HEK293 (cell line): ENCODE results near the gene DMKN.
A peak's percentile ranks its signal among the peaks of the same experiment; 100 is the strongest.

ENCODE experiments used
- CTCF ChIA-PET: fragments of 350-600 bp; formaldehyde crosslinking; extraction: SDS; loops from one replicate; lab custom pipeline; 2021; ENCODE audit warnings: antibody characterized with exemption; lab: Yijun Ruan, JAX
- POLR2A ChIA-PET: fragments of 300-600 bp; formaldehyde crosslinking; extraction: SDS; loops from one replicate; lab custom pipeline; 2020; ENCODE audit warnings: antibody characterized with exemption, inconsistent platforms; lab: Yijun Ruan, JAX
- H3K27ac ChIP-seq: fragments of 200-500 bp; sonication (Bioruptor generic); 2 replicates; pipeline ENCODE4 v1.5.1; 2014; ENCODE audit warnings: low read depth, low read length, control low read depth, inconsistent platforms; ENCODE audit errors: extremely low read depth
- H3K36me3 ChIP-seq, 2 experiments: fragments of 200-500 bp in 1 of 2; sonication (Bioruptor generic) in 1 of 2; 1 replicate in 1 of 2; 2 replicates in 1 of 2; pipeline ENCODE4 v1.5.1; 2014 to 2017; ENCODE audit warnings: inconsistent platforms in 2 of 2, low read length in 2 of 2; ENCODE audit not compliant: control insufficient read depth in 2 of 2, insufficient read depth in 1 of 2
- H3K4me1 ChIP-seq: fragments of 200-500 bp; sonication (Bioruptor generic); 2 replicates; pipeline ENCODE4 v1.5.1; 2014; ENCODE audit warnings: mild to moderate bottlenecking, low read length, inconsistent platforms; ENCODE audit not compliant: control insufficient read depth, insufficient read depth
- H3K4me3 ChIP-seq: 2 replicates; pipeline ENCODE4 v1.5.1; 2011; ENCODE audit warnings: low read depth, mild to moderate bottlenecking, control low read depth, low read length, moderate library complexity
- H3K9me3 ChIP-seq: fragments of 200-500 bp; sonication (Bioruptor generic); 2 replicates; pipeline ENCODE4 v1.5.1; 2014; ENCODE audit warnings: low read depth, low read length, inconsistent platforms; ENCODE audit not compliant: control insufficient read depth, insufficient read depth
- BCL11A ChIP-seq: fragments of 450-650 bp; formaldehyde crosslinking; IDR thresholded peaks from 2 replicates; pipeline ENCODE4 v1.5.1; 2016; ENCODE audit warnings: low read depth, missing biosample characterization, missing genetic modification characterization
- BCL11B ChIP-seq: fragments of 450-650 bp; formaldehyde crosslinking; IDR thresholded peaks from 2 replicates; pipeline ENCODE4 v1.5.1; 2016; ENCODE audit warnings: low read depth, missing biosample characterization, missing genetic modification characterization
- KLF16 ChIP-seq: fragments of 450-650 bp; formaldehyde crosslinking; IDR thresholded peaks from 2 replicates; pipeline ENCODE4 v1.5.1; 2017; ENCODE audit warnings: missing biosample characterization, missing genetic modification characterization
- MYNN ChIP-seq: fragments of 450-650 bp; formaldehyde crosslinking; IDR thresholded peaks from 2 replicates; pipeline ENCODE4 v1.5.1; 2016; ENCODE audit warnings: missing biosample characterization, missing genetic modification characterization, borderline replicate concordance
- SP3 ChIP-seq: fragments of 450-650 bp; formaldehyde crosslinking; IDR thresholded peaks from 2 replicates; pipeline ENCODE4 v1.5.1; 2016; ENCODE audit warnings: missing biosample characterization, missing genetic modification characterization
- YY2 ChIP-seq: fragments of 450-650 bp; formaldehyde crosslinking; IDR thresholded peaks from 2 replicates; pipeline ENCODE4 v1.5.1; 2016; ENCODE audit warnings: missing biosample characterization, missing genetic modification characterization
- ZBTB1 ChIP-seq: fragments of 450-650 bp; formaldehyde crosslinking; IDR thresholded peaks from 2 replicates; pipeline ENCODE4 v1.5.1; 2016; ENCODE audit warnings: missing biosample characterization, missing genetic modification characterization
- ZBTB20 ChIP-seq: fragments of 450-650 bp; formaldehyde crosslinking; IDR thresholded peaks from 2 replicates; pipeline ENCODE4 v1.5.1; 2016; ENCODE audit warnings: missing biosample characterization, missing genetic modification characterization
- ZBTB7A ChIP-seq: fragments of 450-650 bp; formaldehyde crosslinking; IDR thresholded peaks from 2 replicates; pipeline ENCODE4 v1.5.1; 2016; ENCODE audit warnings: low read depth, missing biosample characterization, missing genetic modification characterization
- ZBTB8A ChIP-seq: fragments of 450-650 bp; formaldehyde crosslinking; IDR thresholded peaks from 2 replicates; pipeline ENCODE4 v1.5.1; 2016; ENCODE audit warnings: missing biosample characterization, missing genetic modification characterization
- ZNF114 ChIP-seq: fragments of 450-650 bp; formaldehyde crosslinking; IDR thresholded peaks from 2 replicates; pipeline ENCODE4 v1.5.0; 2017; ENCODE audit warnings: missing biosample characterization, missing genetic modification characterization
- ZNF157 ChIP-seq: fragments of 450-650 bp; formaldehyde crosslinking; IDR thresholded peaks from 2 replicates; pipeline ENCODE4 v1.5.1; 2016; ENCODE audit warnings: missing biosample characterization, missing genetic modification characterization
- ZNF16 ChIP-seq: fragments of 450-650 bp; formaldehyde crosslinking; IDR thresholded peaks from 2 replicates; pipeline ENCODE4 v1.5.1; 2016; ENCODE audit warnings: low read depth, missing biosample characterization, missing genetic modification characterization
- ZNF350 ChIP-seq: fragments of 450-650 bp; formaldehyde crosslinking; IDR thresholded peaks from 2 replicates; pipeline ENCODE4 v1.5.0; 2017; ENCODE audit warnings: missing biosample characterization, mild to moderate bottlenecking, missing genetic modification characterization
- ZNF366 ChIP-seq: fragments of 450-650 bp; formaldehyde crosslinking; conservative IDR thresholded peaks from 2 replicates; pipeline ENCODE4 v1.5.1; 2016; ENCODE audit warnings: missing biosample characterization, missing genetic modification characterization
- ZNF37A ChIP-seq: fragments of 450-650 bp; IDR thresholded peaks from 2 replicates; pipeline ENCODE4 v1.5.1; 2018; ENCODE audit warnings: missing biosample characterization, missing genetic modification characterization
- ZNF426 ChIP-seq: fragments of 450-650 bp; formaldehyde crosslinking; IDR thresholded peaks from 2 replicates; pipeline ENCODE4 v1.5.1; 2017; ENCODE audit warnings: missing biosample characterization, missing genetic modification characterization, mild to moderate bottlenecking, inconsistent platforms, moderate library complexity
- ZNF529 ChIP-seq: fragments of 450-650 bp; formaldehyde crosslinking; IDR thresholded peaks from 2 replicates; pipeline ENCODE4 v1.5.1; 2017; ENCODE audit warnings: missing genetic modification characterization, missing biosample characterization; ENCODE audit not compliant: insufficient replicate concordance
- ZNF600 ChIP-seq: fragments of 450-650 bp; formaldehyde crosslinking; IDR thresholded peaks from 2 replicates; pipeline ENCODE4 v1.5.1; 2016; ENCODE audit warnings: missing biosample characterization, missing genetic modification characterization
- ZNF629 ChIP-seq: fragments of 450-650 bp; formaldehyde crosslinking; IDR thresholded peaks from 2 replicates; pipeline ENCODE4 v1.5.1; 2017; ENCODE audit warnings: missing biosample characterization, missing genetic modification characterization
- ZNF701 ChIP-seq: fragments of 450-650 bp; formaldehyde crosslinking; IDR thresholded peaks from 2 replicates; pipeline ENCODE4 v1.5.1; 2016; ENCODE audit warnings: missing biosample characterization, missing genetic modification characterization
- TF ChIP-seq, protein P1 (sequence below): fragments of 450-650 bp; formaldehyde crosslinking; conservative IDR thresholded peaks from 2 replicates; pipeline ENCODE4 v1.5.1; 2016; ENCODE audit warnings: low read depth, missing biosample characterization, missing genetic modification characterization
- TF ChIP-seq, protein P2 (sequence below): fragments of 450-650 bp; formaldehyde crosslinking; optimal IDR thresholded peaks from 2 replicates; pipeline ENCODE3; 2016; ENCODE audit warnings: missing biosample characterization, mild to moderate bottlenecking, missing genetic modification characterization
- TF ChIP-seq, protein P3 (sequence below): fragments of 450-650 bp; formaldehyde crosslinking; IDR thresholded peaks from 2 replicates; pipeline ENCODE4 v1.5.1; 2016; ENCODE audit warnings: missing biosample characterization, missing genetic modification characterization
- TF ChIP-seq, protein P4 (sequence below): fragments of 450-650 bp; formaldehyde crosslinking; IDR thresholded peaks from 2 replicates; pipeline ENCODE4 v1.5.1; 2016; ENCODE audit warnings: missing biosample characterization, missing genetic modification characterization

Gene DMKN

DNA sequence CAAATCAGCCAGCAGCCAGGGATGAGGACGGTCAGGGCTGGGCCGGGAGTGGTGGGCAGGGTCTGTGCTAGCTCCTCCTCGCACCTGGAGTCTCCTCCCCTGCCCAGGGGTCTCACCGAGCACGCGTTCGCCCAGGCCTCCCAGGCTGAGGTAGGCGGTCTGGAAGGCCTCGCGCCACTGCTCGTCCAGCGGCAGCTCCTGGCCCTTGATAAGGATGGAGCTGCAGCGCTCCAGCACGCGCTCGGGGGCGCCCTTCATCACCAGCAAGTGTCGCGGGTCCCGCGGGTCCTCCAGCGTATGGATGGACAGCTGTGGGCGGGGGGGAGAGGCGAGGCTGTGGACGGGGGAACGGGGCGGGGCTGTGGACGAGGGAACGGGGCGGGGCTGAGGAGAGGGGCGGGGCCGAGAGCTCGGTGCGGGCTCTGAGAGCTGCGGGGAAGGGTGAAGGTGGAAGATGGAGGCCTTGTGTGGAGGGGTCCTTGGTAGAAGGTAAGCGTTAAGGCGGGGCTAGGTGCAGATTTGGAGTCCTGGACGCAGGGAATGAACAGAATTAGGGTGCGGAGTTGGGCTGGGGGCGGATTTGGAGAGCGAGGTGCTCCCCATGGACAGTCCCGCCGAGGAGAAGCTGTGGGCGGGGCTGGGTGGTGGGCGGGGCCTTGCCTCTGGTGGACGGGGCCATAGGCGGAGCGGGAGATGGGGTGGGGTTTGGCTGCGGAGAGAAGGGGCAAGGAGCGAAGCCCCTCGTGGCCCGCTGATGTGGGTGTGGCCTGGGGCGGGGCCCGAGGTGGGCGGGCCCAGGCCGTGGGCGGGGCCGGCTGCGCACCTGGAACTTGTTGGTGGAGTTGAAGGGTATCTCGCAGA, 44.3 kb upstream of the DMKN start:
- ChIA-PET POLR2A (interaction anchor here (0.5 to 2.1 kb wide), 15 partner anchors 9 to 188 kb away, joined by 3 to 12 read pairs (median 4); partner anchors contain the start of genes COX6B1, HAUS5, PSENEN and RBM42), CTCF (interaction anchor here (0.6 to 4.7 kb wide), 11 partner anchors 10 to 374 kb away, joined by 3 to 53 read pairs (median 4); partner anchors contain the start of gene COX6B1)
- Histone ChIP-seq H3K4me3 (peak overlapping the region; percentile 22), H3K36me3 (no peaks in the 10 kb centered on the region), H3K9me3 (no peaks in the 10 kb centered on the region; the same call in 1 of the 2 replicates), H3K27ac (no peak overlapping the region), H3K4me1 (peaks cover 10% of the 10 kb centered on the region)
- TF ChIP-seq ZBTB7A (tag by site-specific recombination) (peak; percentile 89), ZNF529 (no peak), MYNN (tag by site-specific recombination) (no peak), ZNF157 (tag by site-specific recombination) (no peak), BCL11A (tag by site-specific recombination) (peak; percentile 83; the same call in 1 of the 2 replicates), ZNF350 (tag by site-specific recombination) (no peak), ZNF114 (no peak), BCL11B (tag by site-specific recombination) (peak; percentile 70), ZNF701 (tag by site-specific recombination) (no peak), ZNF16 (tag by site-specific recombination) (0 out of 2 replicates have a peak, but pooled peaks have one; percentile 8), ZBTB8A (tag by site-specific recombination) (peak; percentile 31; the same call in 1 of the 2 replicates), ZNF600 (peak; percentile 73), ZNF366 (tag by site-specific recombination) (peak; percentile 39; the same call in 1 of the 2 replicates), YY2 (tag by site-specific recombination) (peak; percentile 17; the same call in 1 of the 2 replicates), ZNF37A (no peak), ZNF426 (tag by site-specific recombination) (no peak), ZNF629 (peak; percentile 29; the same call in 1 of the 2 replicates), KLF16 (tag by site-specific recombination) (peak; percentile 99), SP3 (tag by site-specific recombination) (peak; percentile 100), ZBTB1 (peak; percentile 93), ZBTB20 (peak; percentile 46; the same call in 1 of the 2 replicates)
- TF ChIP-seq, protein P1, sequence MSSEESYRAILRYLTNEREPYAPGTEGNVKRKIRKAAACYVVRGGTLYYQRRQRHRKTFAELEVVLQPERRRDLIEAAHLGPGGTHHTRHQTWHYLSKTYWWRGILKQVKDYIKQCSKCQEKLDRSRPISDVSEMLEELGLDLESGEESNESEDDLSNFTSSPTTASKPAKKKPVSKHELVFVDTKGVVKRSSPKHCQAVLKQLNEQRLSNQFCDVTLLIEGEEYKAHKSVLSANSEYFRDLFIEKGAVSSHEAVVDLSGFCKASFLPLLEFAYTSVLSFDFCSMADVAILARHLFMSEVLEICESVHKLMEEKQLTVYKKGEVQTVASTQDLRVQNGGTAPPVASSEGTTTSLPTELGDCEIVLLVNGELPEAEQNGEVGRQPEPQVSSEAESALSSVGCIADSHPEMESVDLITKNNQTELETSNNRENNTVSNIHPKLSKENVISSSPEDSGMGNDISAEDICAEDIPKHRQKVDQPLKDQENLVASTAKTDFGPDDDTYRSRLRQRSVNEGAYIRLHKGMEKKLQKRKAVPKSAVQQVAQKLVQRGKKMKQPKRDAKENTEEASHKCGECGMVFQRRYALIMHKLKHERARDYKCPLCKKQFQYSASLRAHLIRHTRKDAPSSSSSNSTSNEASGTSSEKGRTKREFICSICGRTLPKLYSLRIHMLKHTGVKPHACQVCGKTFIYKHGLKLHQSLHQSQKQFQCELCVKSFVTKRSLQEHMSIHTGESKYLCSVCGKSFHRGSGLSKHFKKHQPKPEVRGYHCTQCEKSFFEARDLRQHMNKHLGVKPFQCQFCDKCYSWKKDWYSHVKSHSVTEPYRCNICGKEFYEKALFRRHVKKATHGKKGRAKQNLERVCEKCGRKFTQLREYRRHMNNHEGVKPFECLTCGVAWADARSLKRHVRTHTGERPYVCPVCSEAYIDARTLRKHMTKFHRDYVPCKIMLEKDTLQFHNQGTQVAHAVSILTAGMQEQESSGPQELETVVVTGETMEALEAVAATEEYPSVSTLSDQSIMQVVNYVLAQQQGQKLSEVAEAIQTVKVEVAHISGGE (tag by site-specific recombination) = peak; percentile 65
- TF ChIP-seq, protein P2, sequence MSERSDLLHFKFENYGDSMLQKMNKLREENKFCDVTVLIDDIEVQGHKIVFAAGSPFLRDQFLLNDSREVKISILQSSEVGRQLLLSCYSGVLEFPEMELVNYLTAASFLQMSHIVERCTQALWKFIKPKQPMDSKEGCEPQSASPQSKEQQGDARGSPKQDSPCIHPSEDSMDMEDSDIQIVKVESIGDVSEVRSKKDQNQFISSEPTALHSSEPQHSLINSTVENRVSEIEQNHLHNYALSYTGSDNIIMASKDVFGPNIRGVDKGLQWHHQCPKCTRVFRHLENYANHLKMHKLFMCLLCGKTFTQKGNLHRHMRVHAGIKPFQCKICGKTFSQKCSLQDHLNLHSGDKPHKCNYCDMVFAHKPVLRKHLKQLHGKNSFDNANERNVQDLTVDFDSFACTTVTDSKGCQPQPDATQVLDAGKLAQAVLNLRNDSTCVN (tag by site-specific recombination) = peak; percentile 66
- TF ChIP-seq, protein P3, sequence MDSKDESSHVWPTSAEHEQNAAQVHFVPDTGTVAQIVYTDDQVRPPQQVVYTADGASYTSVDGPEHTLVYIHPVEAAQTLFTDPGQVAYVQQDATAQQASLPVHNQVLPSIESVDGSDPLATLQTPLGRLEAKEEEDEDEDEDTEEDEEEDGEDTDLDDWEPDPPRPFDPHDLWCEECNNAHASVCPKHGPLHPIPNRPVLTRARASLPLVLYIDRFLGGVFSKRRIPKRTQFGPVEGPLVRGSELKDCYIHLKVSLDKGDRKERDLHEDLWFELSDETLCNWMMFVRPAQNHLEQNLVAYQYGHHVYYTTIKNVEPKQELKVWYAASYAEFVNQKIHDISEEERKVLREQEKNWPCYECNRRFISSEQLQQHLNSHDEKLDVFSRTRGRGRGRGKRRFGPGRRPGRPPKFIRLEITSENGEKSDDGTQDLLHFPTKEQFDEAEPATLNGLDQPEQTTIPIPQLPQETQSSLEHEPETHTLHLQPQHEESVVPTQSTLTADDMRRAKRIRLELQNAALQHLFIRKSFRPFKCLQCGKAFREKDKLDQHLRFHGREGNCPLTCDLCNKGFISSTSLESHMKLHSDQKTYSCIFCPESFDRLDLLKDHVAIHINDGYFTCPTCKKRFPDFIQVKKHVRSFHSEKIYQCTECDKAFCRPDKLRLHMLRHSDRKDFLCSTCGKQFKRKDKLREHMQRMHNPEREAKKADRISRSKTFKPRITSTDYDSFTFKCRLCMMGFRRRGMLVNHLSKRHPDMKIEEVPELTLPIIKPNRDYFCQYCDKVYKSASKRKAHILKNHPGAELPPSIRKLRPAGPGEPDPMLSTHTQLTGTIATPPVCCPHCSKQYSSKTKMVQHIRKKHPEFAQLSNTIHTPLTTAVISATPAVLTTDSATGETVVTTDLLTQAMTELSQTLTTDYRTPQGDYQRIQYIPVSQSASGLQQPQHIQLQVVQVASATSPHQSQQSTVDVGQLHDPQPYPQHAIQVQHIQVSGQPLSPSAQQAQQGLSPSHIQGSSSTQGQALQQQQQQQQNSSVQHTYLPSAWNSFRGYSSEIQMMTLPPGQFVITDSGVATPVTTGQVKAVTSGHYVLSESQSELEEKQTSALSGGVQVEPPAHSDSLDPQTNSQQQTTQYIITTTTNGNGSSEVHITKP (tag by site-specific recombination) = peak; percentile 97
- TF ChIP-seq, protein P4, sequence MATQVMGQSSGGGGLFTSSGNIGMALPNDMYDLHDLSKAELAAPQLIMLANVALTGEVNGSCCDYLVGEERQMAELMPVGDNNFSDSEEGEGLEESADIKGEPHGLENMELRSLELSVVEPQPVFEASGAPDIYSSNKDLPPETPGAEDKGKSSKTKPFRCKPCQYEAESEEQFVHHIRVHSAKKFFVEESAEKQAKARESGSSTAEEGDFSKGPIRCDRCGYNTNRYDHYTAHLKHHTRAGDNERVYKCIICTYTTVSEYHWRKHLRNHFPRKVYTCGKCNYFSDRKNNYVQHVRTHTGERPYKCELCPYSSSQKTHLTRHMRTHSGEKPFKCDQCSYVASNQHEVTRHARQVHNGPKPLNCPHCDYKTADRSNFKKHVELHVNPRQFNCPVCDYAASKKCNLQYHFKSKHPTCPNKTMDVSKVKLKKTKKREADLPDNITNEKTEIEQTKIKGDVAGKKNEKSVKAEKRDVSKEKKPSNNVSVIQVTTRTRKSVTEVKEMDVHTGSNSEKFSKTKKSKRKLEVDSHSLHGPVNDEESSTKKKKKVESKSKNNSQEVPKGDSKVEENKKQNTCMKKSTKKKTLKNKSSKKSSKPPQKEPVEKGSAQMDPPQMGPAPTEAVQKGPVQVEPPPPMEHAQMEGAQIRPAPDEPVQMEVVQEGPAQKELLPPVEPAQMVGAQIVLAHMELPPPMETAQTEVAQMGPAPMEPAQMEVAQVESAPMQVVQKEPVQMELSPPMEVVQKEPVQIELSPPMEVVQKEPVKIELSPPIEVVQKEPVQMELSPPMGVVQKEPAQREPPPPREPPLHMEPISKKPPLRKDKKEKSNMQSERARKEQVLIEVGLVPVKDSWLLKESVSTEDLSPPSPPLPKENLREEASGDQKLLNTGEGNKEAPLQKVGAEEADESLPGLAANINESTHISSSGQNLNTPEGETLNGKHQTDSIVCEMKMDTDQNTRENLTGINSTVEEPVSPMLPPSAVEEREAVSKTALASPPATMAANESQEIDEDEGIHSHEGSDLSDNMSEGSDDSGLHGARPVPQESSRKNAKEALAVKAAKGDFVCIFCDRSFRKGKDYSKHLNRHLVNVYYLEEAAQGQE (tag by site-specific recombination) = peak; percentile 74
